ENCODE results near the gene ZNF865. TPM values are rescaled to one million over a fixed set of nuclear protein-coding genes. Genes with fewer than 3 reads are reported as not detected.

Gene ZNF865
- total RNA-seq, 1 experiment from 2014 or later = 16.2 TPM

DNA sequence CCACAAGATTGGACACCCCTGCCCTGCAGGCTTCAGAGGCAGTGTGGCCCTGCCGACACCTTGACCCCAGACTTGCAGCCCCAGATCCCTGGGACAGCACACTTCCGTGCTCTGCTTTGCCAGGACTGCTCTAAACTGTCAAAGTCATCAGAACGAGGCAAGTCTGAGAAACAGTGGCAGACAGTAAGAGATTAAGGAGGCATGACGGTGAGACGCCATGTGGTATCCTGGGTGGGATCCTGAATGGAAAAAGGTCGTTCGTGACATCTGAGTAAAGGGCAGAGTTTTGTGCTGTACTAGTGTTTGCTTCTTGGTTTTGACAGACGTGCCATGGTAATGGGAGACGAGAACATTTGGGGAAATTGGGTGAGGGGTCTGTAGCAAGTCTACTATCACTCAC, 38.6 kb upstream of the ZNF865 start:
- Histone ChIP-seq H3K4me2 (ENCODE audit: low read length) (no peak overlapping the region), H3K36me3 (ENCODE audit: control insufficient read depth in 1 of 2, insufficient read depth in 2 of 2, low read length in 2 of 2) (no peaks in the 10 kb centered on the region), H3K9me3 (ENCODE audit: control insufficient read depth in 1 of 2, insufficient read depth in 1 of 2, low read depth in 1 of 2, low read length in 2 of 2) (no peaks in the 10 kb centered on the region), H2AFZ (ENCODE audit: low read depth, low read length, poor library complexity, severe bottlenecking) (no peak overlapping the region), H3K4me1 (ENCODE audit: control insufficient read depth in 1 of 2, insufficient read depth in 2 of 2, low read length in 2 of 2) (no peaks in the 10 kb centered on the region), H3K79me2 (ENCODE audit: insufficient read depth, low read length) (no peaks in the 10 kb centered on the region), H3K27ac (ENCODE audit: low read depth, low read length) (no peak overlapping the region), H3K27me3 (ENCODE audit: insufficient read depth, low read length) (no peaks in the 10 kb centered on the region), H3K9me2 (ENCODE audit: insufficient read depth) (no peaks in the 10 kb centered on the region), H3K9ac (ENCODE audit: low read length) (no peak overlapping the region), H4K20me1 (ENCODE audit: insufficient read depth) (no peaks in the 10 kb centered on the region), H3K4me3 (replicated peaks in 1 of 2; ENCODE audit: low read depth in 1 of 2, low read length in 2 of 2) (no peak overlapping the region)
- intact Hi-C loops (cut with micrococcal nuclease) = no loop called here
- DNase-seq (ENCODE audit: low read depth, low spot score) = no peak
- no TSS peak for BruUV-seq (replicated peaks)
- TF ChIP-seq EZH2phosphoT487 (IDR thresholded peaks at IDR 0.05; ENCODE audit: borderline replicate concordance) (no peak), CEBPB (IDR thresholded peaks at IDR 0.05; ENCODE audit: low read depth) (no peak), YY1 (IDR thresholded peaks at IDR 0.05; ENCODE audit: extremely low read depth, insufficient replicate concordance, low read depth, low read length) (no peak), EZH2 (IDR thresholded peaks at IDR 0.05) (no peak), ELF1 (IDR thresholded peaks at IDR 0.05; ENCODE audit: borderline replicate concordance, low read depth) (no peak), RAD21 (IDR thresholded peaks at IDR 0.05; ENCODE audit: low read depth) (no peak), POLR2AphosphoS5 (IDR thresholded peaks at IDR 0.05; ENCODE audit: low read depth, low read length) (no peak), SRF (IDR thresholded peaks at IDR 0.05; ENCODE audit: low read depth) (no peak), JUND (IDR thresholded peaks at IDR 0.05) (no peak), CBX3 (IDR thresholded peaks at IDR 0.05; ENCODE audit: low read depth) (no peak), ZNF274 (IDR thresholded peaks at IDR 0.05; ENCODE audit: low read depth, low read length) (no peak), SP1 (IDR thresholded peaks at IDR 0.05; ENCODE audit: low read depth) (no peak), POLR2A (IDR thresholded peaks at IDR 0.05; ENCODE audit: borderline replicate concordance, extremely low read depth, insufficient read depth, insufficient read length) (no peak)
- TF ChIP-seq, protein P1, sequence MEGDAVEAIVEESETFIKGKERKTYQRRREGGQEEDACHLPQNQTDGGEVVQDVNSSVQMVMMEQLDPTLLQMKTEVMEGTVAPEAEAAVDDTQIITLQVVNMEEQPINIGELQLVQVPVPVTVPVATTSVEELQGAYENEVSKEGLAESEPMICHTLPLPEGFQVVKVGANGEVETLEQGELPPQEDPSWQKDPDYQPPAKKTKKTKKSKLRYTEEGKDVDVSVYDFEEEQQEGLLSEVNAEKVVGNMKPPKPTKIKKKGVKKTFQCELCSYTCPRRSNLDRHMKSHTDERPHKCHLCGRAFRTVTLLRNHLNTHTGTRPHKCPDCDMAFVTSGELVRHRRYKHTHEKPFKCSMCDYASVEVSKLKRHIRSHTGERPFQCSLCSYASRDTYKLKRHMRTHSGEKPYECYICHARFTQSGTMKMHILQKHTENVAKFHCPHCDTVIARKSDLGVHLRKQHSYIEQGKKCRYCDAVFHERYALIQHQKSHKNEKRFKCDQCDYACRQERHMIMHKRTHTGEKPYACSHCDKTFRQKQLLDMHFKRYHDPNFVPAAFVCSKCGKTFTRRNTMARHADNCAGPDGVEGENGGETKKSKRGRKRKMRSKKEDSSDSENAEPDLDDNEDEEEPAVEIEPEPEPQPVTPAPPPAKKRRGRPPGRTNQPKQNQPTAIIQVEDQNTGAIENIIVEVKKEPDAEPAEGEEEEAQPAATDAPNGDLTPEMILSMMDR (IDR thresholded peaks at IDR 0.05 in 2 of 3, conservative IDR thresholded peaks at IDR 0.05 in 1 of 3; ENCODE audit: borderline replicate concordance in 1 of 3, insufficient read depth in 1 of 3, low read depth in 2 of 3, low read length in 2 of 3) = no peak
- TF ChIP-seq, protein P2, sequence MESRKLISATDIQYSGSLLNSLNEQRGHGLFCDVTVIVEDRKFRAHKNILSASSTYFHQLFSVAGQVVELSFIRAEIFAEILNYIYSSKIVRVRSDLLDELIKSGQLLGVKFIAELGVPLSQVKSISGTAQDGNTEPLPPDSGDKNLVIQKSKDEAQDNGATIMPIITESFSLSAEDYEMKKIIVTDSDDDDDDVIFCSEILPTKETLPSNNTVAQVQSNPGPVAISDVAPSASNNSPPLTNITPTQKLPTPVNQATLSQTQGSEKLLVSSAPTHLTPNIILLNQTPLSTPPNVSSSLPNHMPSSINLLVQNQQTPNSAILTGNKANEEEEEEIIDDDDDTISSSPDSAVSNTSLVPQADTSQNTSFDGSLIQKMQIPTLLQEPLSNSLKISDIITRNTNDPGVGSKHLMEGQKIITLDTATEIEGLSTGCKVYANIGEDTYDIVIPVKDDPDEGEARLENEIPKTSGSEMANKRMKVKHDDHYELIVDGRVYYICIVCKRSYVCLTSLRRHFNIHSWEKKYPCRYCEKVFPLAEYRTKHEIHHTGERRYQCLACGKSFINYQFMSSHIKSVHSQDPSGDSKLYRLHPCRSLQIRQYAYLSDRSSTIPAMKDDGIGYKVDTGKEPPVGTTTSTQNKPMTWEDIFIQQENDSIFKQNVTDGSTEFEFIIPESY (IDR thresholded peaks at IDR 0.05; ENCODE audit: extremely low read depth, insufficient replicate concordance, low read length) = no peak
- TF ChIP-seq, protein P3, sequence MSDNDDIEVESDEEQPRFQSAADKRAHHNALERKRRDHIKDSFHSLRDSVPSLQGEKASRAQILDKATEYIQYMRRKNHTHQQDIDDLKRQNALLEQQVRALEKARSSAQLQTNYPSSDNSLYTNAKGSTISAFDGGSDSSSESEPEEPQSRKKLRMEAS (IDR thresholded peaks at IDR 0.05) = no peak
- TF ChIP-seq, protein P4, sequence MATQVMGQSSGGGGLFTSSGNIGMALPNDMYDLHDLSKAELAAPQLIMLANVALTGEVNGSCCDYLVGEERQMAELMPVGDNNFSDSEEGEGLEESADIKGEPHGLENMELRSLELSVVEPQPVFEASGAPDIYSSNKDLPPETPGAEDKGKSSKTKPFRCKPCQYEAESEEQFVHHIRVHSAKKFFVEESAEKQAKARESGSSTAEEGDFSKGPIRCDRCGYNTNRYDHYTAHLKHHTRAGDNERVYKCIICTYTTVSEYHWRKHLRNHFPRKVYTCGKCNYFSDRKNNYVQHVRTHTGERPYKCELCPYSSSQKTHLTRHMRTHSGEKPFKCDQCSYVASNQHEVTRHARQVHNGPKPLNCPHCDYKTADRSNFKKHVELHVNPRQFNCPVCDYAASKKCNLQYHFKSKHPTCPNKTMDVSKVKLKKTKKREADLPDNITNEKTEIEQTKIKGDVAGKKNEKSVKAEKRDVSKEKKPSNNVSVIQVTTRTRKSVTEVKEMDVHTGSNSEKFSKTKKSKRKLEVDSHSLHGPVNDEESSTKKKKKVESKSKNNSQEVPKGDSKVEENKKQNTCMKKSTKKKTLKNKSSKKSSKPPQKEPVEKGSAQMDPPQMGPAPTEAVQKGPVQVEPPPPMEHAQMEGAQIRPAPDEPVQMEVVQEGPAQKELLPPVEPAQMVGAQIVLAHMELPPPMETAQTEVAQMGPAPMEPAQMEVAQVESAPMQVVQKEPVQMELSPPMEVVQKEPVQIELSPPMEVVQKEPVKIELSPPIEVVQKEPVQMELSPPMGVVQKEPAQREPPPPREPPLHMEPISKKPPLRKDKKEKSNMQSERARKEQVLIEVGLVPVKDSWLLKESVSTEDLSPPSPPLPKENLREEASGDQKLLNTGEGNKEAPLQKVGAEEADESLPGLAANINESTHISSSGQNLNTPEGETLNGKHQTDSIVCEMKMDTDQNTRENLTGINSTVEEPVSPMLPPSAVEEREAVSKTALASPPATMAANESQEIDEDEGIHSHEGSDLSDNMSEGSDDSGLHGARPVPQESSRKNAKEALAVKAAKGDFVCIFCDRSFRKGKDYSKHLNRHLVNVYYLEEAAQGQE (IDR thresholded peaks at IDR 0.05; ENCODE audit: low read depth) = no peak
- ChIA-PET POLR2A (no interaction called here), CTCF (no interaction called here), RAD21 (ENCODE audit: low non-redundant PET in 1 of 2, low total read pairs in 2 of 2, uncharacterized antibody in 2 of 2, unreplicated experiment in 2 of 2) (no interaction called here)
- no peak for ATAC-seq
